Measurements from ENCODE around the gene LITAF.

DNA sequence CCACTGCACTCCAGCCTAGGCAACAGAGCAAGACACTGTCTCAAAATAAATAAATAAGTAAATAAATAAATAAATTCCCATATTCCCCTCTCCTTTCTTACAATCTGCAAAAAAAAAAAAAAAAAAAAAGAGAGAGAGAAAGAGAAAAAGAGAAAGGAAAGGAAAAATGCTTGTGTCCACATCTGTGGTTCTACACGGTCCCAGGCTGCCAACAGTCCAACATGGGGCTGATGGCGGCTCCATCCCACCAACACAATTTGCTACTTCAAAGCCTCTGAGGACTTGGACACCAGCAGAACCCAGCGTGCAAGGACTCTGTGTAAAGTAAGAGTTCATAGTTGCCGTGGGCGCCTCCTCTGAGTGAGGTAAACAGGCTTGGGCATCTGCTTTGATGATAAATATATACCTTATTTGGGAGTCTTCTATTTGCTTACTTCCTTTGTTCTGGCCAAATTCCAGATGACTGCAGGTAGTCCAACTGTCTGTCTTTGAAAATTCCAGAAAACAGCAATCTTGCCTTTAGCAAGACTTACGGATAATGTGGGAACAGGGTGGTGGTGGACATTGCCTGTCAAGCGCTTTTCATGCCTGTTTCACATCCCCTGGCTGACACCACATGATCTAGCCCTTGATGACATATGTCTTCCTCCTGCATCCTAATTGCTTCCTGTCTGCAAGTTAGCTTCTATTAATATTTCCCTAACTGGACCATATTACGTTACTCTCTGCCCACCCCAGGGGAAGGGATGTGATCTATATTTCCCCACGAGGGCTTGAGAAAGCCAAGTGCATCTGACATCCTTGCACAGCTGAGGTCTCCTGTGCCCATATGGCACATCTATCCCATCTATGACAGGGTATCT lies 10.1 kb downstream of the LITAF start:
- TF ChIP-seq, protein P1, sequence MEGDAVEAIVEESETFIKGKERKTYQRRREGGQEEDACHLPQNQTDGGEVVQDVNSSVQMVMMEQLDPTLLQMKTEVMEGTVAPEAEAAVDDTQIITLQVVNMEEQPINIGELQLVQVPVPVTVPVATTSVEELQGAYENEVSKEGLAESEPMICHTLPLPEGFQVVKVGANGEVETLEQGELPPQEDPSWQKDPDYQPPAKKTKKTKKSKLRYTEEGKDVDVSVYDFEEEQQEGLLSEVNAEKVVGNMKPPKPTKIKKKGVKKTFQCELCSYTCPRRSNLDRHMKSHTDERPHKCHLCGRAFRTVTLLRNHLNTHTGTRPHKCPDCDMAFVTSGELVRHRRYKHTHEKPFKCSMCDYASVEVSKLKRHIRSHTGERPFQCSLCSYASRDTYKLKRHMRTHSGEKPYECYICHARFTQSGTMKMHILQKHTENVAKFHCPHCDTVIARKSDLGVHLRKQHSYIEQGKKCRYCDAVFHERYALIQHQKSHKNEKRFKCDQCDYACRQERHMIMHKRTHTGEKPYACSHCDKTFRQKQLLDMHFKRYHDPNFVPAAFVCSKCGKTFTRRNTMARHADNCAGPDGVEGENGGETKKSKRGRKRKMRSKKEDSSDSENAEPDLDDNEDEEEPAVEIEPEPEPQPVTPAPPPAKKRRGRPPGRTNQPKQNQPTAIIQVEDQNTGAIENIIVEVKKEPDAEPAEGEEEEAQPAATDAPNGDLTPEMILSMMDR (IDR thresholded peaks at IDR 0.05): no peak
- TF ChIP-seq POLR2A (IDR thresholded peaks at IDR 0.05): no peak

Data from adrenal gland (tissue), 5 donors.